H1 (cell line): ENCODE data around the gene SPIRE2. TPM values are rescaled to one million over a fixed set of nuclear protein-coding genes. Genes with fewer than 3 reads are reported as not detected.

Experiments used
- BACH1 ChIP-seq: IDR thresholded peaks from 2 replicates; pipeline ENCODE4 v1.6.1; 2012; ENCODE audit warnings: low read length, improper control_type of control experiment
- BCL11A ChIP-seq, 2 experiments: IDR thresholded peaks; one replicate each; pipeline ENCODE4 v1.6.1; 2011; ENCODE audit warnings: low read depth in 2 of 2, low read length in 2 of 2, mild to moderate bottlenecking in 2 of 2
- CHD7 ChIP-seq: fragments of 300-600 bp; sonication (generic); IDR thresholded peaks from 2 replicates; pipeline ENCODE4 v1.7.1; 2012; ENCODE audit warnings: low read length, moderate library complexity, mild to moderate bottlenecking, inconsistent platforms; ENCODE audit not compliant: insufficient replicate concordance
- E2F6 ChIP-seq: IDR thresholded peaks from 2 replicates; pipeline ENCODE4 v1.6.1; 2012; ENCODE audit warnings: inconsistent platforms
- HDAC2 ChIP-seq, 2 experiments: fragments of 300-600 bp in 1 of 2; sonication (generic) in 1 of 2; IDR thresholded peaks; 2 replicates each; pipeline ENCODE4 v1.6.1; 2011 to 2012; ENCODE audit warnings: low read depth in 2 of 2, low read length in 2 of 2, mild to moderate bottlenecking in 2 of 2, moderate library complexity in 2 of 2, borderline replicate concordance in 1 of 2, inconsistent platforms in 1 of 2
- HDAC6 ChIP-seq: IDR thresholded peaks from one replicate; pipeline ENCODE4 v1.7.1; 2012; ENCODE audit warnings: low read depth, mild to moderate bottlenecking, inconsistent platforms, low read length, moderate library complexity
- PHF8 ChIP-seq: fragments of 200-600 bp; sonication (generic); conservative IDR thresholded peaks from 2 replicates; pipeline ENCODE4 v1.7.1; 2012; ENCODE audit warnings: low read depth, mild to moderate bottlenecking, inconsistent platforms, low read length, moderate library complexity
- RBBP5 ChIP-seq: IDR thresholded peaks from 2 replicates; pipeline ENCODE4 v1.7.1; 2012; ENCODE audit warnings: low read depth, mild to moderate bottlenecking, inconsistent platforms, low read length, moderate library complexity, borderline replicate concordance
- polyA plus RNA-seq, 7 experiments: library from polyadenylated mRNA; depleted of rRNA in 3 of 7; stranded (reverse) in 5 of 7; unstranded in 2 of 7; fragments of >200 nt in 5 of 7; fragments of 200-250 nt in 2 of 7; gene quantifications; 1 replicate in 5 of 7; 2 replicates in 1 of 7; 4 replicates in 1 of 7; pipeline versions ENCODE4 v1.2.1 to v1.2.3, GENCODE V29; 2011 to 2013; ENCODE audit warnings: missing spikeins in 2 of 7, mixed read lengths in 2 of 7
- total RNA-seq: library from RNA; stranded (reverse); fragmentation: NEBNext Ultra II Directional; extraction: Animal tissue kit (Norgen Biotek cat#: 25700); gene quantifications from 2 replicates; pipeline ENCODE4 v1.2.1, GENCODE V29; 2021

Gene SPIRE2
- total and polyA plus RNA-seq, 2 of the 8 experiments (the other 6 are each of a cell fraction or from before 2014, with no cell fraction given): 7.4 to 15.4 TPM

- TF ChIP-seq CHD7 (no peak), HDAC6 (no peak), HDAC2 (IDR thresholded peaks at IDR 0.05; ENCODE audit: borderline replicate concordance in 1 of 2, low read depth in 2 of 2, low read length in 2 of 2) (no peak), BCL11A (IDR thresholded peaks at IDR 0.05; ENCODE audit: low read depth in 2 of 2, low read length in 2 of 2) (no peak), RBBP5 (no peak), PHF8 (no peak), BACH1 (no peak), E2F6 (no peak)
Observed at GRCh38 chr16:89899879-89900481, 71.7 kb downstream of the SPIRE2 start (continued).
